GM21529 (cell line): Measurements from ENCODE around the gene SLC14A1.

Source experiments
- ATAC-seq: cut with Tn5 transposase; IDR thresholded peaks from one replicate; pipeline ENCODE4 v1.9.1; 2021; ENCODE audit not compliant: unreplicated experiment

SLC14A1 gene

DNA sequence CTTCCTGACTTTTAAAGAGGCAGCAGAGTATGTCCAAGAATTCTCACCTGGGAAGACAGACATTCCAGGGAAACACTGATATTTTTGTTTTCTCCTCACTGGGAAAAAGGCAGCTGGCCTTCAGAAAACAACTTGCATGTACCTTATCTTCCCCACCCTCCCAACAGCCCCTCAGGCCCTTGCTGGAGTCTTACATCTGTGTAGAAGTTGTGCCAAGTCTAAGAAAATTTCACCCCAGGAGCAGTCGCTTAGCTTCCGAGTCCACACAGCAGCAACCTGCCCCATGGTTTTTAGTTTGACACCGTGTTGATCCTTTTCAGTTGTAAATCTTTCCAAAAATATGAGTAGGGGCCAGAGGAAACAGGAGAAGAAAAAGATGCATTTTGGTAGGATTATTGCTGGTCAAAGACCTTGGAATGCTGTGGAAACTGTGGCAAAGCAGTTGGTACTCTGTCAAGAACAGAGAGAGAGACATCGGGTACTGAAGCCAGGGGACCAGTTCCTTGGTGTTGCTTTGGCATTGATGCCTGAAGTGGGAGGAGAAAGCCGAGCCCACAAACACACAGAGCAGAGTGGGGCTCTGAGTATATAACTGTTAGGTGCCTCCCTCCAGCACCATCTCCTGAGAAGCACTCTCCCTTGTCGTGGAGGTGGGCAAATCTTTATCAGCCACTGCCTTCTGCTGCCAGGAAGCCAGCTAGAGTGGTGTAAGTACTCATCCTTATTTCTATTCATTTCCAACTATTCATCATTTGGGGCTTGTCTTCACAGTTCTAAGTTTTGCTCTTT lies at the start of gene SLC14A1:
TSS of gene SLC14A1 (plus strand) at position 615 of the 789 bp plus-strand sequence. CDS start 6,140 bp downstream, outside the sequence.
- no peak for ATAC-seq

DNA sequence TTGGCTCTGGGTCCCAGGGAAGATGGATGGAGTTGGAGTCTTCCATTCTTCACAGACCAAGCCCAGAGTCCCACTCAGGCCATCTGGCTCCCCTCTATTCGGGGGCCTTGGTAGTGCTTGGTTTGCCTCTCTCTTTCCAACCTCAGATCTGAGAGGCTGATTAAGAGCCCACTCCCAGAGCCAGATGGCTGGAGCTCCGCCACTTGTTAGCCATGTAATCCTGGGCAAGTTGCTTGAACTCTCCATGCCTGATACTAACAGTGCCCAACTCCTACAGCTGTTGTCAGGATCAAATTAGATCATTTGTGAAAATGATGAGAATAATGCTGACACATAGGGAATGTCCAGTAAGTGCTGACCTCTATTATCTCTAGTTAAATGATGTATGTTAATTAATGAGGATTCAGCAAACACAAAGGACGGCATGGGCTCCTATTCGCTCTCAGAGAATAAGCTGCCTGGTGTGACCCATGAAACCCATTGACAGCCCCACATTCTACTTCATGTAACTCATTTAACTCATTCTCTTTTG lies 46.6 kb upstream of the SLC14A1 start:
- no peak for ATAC-seq

DNA sequence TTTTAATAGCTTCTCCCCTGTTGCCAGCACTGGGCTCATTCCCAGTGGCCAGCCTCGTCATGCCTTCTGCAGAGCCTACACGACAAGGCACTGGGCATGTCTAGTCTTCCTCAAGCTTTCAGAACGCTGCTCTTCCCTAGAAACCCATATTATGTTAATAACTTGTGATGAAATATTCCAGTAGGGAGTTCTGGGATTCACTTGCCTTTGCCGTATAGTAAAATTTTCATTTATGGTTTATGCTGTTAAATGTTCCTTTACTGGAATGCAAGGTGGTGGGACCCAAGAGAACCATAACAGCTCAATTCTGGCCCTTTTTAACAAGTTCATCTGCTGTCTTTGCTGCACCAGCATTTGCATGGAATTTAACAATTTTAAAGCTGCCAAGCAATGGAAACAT lies 45.5 kb upstream of the SLC14A1 start:
- ATAC-seq = no peak

DNA sequence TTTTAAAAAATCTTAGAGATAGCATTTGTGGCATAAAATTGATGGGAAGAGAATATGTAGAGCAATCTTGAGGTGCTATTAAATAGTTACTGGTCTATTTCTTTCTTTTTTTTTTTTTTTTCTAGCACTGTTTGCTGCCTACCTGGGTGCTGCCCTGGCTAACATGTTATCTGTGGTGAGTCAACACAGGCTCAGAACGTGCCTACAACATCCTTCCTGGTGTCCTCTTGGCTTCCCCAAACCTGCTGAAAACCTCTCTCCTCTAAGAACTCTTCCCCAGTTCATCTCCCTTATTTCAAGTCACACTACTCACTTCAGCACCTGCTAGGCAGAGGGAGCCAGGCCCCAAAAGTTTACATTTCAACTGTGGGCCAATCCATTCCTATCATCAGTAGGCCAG lies 45.1 kb upstream of the SLC14A1 start:
- ATAC-seq = no peak

DNA sequence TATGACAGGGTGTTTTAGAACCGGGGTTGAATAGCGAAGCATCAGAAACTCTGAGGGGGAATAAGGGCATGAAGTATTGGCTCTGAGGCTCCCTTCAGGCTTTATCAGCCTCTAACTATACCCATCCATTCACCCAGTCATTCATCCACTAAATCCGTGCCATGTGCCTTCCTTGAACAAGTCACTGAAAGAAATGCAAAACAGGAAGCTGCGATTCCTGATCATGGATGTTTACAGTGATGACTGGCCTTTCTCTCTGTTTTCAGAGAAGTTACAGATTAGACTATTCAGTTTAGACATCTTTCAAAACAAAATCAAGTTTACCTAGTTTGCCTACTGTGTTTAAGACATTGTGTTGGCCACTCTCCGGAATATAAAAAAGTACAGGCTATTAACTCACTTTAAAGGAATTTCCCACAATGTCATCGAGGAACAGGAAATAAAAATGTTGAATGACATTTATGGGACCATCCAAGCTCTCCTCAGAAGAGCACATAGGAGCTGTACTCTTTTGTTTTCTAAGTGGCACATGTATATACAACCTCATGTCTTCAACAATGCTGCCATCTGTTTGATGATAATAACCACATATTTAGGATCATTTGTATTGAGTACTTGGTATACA lies 43.8 kb upstream of the SLC14A1 start:
- ATAC-seq = no peak

DNA sequence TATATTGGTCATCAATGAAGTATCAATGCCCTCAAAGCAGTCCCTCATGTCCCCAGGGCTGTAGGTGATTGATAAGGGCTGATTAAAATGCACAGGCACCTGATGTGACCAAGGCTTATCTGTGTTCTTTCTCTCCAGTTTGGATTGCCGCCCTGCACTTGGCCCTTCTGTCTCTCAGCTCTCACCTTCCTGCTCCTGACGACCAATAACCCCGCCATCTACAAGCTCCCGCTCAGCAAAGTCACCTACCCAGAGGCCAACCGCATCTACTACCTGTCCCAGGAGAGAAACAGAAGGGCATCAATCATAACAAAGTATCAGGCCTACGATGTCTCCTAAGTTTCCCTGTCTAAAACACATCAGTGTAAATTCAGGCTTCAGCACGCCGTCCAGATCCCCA lies 41.8 kb upstream of the SLC14A1 start:
- no peak for ATAC-seq

DNA sequence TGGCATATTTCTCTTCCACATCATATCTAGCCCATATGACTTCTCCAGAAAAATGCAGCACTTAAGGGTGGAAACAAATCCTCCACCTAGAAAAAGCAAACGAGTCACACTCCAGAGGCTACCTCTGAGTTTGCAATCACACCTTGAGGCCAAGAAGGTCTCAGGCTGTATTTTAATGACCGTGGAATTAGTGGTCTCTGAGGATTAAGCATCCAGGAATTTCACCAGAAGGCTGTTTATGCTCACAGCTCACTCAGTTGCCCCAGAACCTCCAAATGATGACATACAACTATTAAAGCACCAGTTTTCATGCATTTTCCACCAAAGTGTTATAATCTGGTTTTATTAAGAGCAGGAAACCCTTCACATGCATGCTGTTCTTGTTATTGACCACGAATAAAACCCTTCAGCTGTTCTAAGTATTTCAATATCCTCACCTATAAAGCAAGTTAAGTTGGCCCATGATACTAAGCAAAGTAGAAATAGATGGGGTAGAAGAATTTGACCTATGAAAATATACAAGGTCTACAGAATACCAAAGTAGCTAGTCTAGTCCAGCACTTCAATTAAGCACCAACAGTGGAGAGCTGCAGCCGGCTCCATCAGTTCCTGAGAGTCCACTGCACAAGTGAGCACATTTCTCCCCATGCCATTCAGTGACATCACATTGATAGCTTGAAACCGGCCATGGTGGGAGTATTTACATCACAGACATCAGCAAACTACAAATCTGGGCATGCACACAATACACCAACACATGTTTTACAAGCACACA lies 39.5 kb upstream of the SLC14A1 start:
- no peak for ATAC-seq

DNA sequence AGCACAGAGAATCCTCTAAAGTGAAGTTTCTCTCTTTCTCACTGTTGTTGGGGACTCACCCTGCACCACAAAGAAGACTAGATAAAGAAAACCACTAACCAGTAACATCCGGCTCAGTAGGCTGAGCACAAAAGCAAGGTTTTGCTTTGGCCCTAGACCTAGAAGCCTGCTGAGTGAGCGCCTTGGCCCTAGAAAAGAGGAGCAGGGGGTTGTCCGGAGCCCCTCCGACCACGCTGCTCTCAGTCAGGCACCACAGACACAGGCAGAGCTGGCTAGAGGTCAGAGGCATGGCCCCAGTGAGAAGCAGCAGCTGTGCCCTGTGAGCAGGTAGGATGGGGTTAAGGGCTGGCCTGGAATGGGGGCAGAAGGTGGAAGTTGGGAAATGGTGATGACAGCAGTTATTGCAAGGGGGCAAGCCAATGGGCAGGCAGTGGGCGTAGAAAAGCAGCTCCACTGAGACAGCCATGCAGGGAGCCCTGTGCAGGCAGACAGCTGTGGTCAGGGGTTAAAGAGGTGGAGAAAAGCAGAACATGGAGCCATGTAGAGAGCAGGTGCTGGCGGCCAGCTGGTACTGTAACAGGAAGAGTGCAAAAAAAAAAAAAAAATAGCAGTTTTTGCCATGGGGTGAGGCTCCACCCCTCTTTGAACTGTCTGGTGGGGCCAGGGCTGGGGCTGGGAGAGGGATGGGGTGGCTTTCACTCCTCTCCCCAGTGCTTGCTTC lies 36.9 kb upstream of the SLC14A1 start:
- peak; percentile 84 for ATAC-seq

DNA sequence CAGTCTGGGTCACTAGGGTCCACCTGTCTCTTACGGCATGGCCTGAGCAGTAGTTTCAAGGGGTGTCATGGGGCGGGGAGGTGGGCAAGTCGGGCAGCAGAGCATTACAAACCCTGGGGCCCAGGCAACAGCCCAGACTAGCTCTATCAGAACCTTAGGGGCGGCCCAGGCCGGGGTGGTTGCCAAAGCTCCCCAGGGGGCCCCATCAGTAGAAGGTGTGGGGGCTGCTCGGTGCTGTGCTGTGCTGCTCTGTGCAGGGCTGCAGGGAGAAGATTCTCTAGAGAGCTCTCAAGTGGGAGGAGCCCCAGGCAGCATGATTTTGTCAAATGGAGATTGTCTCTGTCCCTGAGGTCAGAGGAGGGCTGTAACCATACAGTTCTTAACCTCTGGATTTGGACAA lies 36.4 kb upstream of the SLC14A1 start:
- peak; percentile 39 for ATAC-seq

DNA sequence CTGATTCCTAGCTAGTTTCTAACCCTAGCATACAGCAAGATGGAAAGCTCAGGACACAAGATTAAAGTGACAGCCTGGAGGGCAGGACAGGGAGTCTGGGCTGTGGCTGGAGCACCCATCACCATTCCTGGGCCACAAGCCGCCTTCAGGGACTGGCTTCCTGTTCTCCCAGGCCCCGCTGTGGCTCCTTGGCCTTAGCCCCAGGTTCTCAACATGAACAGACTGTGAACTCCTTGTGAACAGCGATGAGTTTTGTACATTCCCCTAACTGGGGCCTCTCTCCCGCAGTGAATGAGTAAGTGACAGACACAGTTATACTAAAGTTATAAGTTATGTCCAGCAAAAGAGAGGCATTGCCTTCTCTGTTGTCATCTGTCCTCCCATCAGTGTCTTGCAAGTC lies 35.9 kb upstream of the SLC14A1 start:
- no peak for ATAC-seq

DNA sequence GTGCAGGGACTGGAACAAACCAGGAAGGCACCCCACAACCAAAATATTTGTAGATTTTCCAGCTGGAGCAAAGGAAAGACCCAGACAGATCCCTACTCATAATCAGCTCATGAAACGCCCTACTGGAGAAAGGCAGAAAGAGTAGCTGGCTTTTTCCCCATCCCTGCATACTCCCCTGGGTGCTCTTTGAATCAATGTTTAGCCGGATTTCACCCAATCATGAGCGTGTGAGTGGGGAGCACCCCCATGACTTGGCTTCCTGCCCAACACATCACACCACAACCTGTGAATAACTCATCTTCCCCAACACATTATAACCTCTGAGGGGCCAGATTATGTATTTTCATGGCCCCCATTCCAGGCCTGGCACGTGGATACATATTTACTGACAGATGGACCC lies 35.1 kb upstream of the SLC14A1 start:
- no peak for ATAC-seq

DNA sequence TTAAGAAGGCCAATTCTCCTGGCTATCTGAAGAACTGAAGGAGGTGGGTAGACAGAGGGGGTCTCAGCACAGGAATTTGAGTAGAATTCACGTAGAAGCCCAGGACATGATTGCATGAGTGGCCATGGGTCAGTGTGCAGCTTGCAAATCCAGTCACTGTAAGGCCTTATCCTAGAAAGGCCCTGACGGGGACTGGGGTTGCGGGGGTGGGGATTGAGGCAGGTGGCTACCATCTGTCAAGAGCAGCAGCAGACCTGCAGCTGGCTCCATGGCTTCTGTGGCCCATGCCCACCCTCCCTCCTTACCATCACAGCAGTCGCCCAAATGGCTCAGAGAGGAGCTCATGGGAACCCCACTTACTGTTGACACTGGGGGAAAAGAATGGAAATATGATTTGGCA lies 34.6 kb upstream of the SLC14A1 start:
- ATAC-seq = no peak

DNA sequence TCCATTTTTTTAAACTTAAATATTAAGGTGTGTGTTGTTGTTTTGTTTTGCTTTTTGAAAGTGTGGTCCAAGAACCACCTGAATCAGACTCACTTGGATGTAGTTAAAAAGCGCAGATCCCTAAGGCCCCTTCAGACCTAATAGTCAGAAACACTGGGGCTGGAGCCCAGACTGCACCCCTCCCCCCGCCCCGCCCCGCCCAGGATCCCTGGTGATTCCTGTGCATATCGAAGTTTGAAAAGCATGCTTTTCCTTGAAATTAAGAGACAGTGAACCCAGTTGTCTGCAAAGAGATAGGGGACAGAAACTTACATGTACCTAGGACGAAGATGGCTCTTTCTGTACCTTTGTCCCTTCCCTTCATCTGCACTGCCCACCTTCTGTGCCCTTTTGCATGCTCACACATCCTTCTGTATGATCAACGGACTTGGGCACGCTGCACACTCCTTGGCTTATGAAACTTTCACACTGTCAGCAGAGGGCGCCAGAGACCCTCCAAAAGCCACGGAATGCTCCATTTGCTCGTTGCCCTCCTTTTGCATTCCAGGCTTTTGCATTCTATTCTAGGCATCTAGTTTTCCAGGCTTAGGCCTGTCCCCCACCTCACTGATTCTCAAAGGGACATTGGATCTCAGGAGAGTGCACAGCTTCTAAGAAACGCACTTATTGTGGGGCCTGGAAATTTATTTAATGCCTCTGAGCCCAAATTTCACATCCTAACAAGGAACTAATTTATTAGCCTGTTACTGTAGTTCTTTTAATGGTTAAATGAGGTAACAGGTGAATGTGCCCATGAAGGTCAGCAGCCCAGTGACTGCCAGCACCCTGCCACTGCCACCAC lies 32.8 kb upstream of the SLC14A1 start:
- ATAC-seq = no peak

DNA sequence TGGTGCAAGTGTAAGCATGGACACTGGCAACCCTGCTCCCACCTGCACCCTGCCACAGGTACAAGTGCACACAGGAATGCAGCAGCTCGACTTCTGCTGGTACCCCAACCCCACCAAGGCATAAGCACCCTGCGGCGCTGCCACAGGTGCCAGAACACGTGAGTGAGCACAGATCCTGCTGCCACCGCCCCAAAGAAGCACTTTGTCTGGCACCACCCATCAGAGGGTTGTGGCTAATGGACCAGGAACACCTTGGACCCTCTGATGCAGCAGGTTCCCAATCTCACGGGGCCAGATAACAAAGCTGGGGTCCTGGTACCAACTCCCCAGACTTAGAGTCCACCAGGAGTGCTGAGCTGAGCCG lies 32.2 kb upstream of the SLC14A1 start:
- ATAC-seq = no peak

DNA sequence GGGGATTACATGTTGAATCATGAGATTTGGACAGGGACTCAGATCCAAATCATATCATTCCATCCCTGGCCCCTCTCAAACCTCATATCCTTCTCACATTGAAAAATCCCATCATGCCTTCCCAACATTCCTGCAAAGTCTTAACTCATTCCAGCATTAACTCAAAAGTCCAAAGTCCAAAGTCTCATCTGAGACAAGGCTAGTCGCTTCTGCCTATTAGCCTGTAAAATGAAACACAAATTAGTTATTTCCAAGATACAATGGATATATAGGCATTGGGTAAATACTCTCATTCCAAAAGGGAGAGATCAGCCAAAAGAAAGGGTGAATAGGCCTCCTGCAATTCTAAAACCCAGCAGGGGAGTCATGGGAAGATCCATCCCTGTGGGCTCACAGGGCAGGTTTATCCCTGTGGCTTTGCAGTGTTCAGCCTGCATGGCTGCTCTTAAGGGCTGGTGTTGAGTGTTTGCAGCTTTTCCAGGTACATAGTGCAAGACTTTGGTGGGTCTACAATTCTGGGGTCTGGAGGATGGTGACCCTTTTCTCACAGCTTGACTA lies 21.2 kb upstream of the SLC14A1 start:
- ATAC-seq = no peak

DNA sequence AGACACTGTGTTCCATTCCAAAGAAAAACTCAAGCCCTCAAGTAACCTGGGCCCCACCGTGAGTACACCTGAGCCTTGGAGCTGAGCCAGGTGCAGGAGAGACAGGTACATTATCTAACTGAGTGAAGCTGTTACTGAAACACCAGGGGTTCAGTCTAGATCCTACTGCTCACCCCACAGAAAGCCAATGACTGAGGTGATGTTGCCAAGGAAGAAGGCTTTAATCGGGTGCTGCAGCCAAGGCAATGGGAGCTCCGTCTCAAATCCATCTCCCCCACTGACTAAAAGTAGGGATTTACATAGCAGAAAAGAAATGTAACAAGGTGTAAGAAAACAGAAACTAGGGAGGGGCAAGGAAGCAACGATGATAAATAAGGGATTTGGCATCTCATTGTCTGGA lies 15.2 kb upstream of the SLC14A1 start:
- ATAC-seq = no peak

DNA sequence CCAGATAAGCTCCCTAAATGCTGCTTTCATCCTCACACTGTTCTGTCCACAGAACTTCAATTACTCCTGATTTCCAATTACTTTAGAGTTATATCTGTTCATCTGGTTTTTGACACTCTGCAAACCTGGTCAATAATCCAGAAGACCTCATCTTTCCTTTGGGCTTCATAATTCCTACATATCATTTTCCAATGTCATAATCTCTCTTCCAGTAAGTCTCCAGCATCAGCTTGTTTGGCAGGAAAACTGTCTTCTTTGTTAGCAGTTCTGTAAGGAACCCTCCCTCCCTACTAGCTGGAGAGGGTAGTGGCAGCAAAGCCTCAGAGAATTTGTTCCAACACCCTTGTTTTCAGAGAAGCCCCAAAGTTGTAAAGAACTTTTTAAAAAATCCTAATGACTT lies 11.9 kb upstream of the SLC14A1 start:
- ATAC-seq = no peak

DNA sequence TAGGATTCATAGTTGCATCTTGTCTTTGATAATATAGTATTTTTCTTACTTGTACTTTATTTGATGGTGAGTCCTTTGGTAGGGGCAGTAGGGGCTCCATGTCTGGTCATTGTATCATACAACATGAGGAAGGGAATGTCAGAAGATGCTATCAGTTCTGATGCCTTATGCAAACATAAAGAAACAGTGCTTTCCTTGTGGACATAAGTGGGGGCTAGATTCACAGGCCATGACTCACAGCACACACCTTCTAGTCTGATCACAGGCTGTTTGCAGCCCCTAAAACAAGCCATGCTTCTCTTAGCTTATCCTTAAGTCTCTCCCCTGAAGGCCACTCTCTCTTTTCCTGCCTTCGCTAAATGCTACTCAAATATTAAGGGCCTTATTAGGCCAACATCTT lies 10.7 kb upstream of the SLC14A1 start:
- ATAC-seq = no peak

DNA sequence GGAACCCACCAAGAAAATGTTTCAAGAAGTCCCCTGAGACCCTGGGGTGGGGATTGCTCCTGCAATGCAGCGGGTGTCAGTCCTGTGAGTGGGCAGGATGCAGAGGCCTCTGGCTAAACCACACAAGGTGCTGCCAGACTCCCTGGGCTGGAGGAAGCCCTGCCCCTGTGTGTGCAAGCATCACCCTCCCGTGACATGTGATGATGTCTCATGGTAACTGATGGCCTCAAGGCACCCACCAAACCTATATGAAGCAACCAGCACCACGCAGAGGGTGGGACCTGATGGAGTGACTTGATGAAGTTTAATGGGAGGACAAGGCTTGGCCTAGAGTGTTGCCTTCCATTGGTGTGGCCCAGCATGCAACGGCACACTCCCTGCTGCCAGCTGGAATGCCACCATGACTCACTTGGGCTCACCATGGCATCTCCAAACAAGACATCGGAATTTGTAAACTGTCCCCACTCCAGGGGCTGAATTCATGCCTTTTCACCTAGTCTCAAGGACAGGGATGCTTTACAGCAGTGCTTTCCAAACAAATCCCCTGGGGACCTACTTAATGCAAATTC lies 8.7 kb upstream of the SLC14A1 start:
- ATAC-seq = no peak

DNA sequence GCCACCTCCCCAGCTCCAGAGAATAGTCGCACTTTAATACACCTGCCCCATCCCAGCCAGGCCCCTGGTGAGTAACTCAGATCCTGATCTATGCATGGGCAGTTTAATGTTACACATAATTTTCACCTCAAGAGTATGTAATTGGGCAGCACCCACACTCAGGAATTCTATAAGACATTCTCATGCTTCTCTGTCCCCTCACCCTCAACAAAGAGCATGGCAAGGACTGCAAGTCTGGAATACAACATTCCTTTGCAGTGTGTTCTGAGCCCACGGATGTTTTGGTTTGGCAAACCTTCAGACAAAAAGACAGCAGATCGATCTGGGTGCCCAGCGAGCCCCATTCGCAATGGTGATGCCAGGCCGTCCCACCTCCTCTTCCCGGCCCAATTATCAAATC lies 4.9 kb upstream of the SLC14A1 start:
- no peak for ATAC-seq
